Fibroblast of lung (primary cell): ENCODE measurements around the gene WAC. TPM values are rescaled to one million over a fixed set of nuclear protein-coding genes. Genes with fewer than 3 reads are reported as not detected.
"Not testable (repeated sequence)": the region's sequence is repeated elsewhere in the genome, so short reads cannot be mapped to it uniquely, and the experiment has no call there.

ENCODE experiments used
- DNase-seq, 2 donors: peaks; one replicate each; pipeline versions ENCODE4 v3.0.0 to v3.0.0-alpha.2; 2010; ENCODE audit warnings: low read depth in 2 of 2
- H2AFZ ChIP-seq: 2 replicates; pipeline ENCODE4 v1.5.1; 2012; ENCODE audit warnings: low read length, control low read depth, inconsistent platforms
- H3K27ac ChIP-seq: 2 replicates; pipeline ENCODE4 v1.5.1; 2011; ENCODE audit warnings: low read length, control low read depth; ENCODE audit not compliant: insufficient read depth
- H3K27me3 ChIP-seq: 2 replicates; pipeline ENCODE4 v1.5.1; 2011; ENCODE audit warnings: mild to moderate bottlenecking, low read length; ENCODE audit not compliant: control insufficient read depth, insufficient read depth
- H3K36me3 ChIP-seq: 2 replicates; pipeline ENCODE4 v1.5.1; 2011; ENCODE audit warnings: low read length; ENCODE audit not compliant: control insufficient read depth, insufficient read depth
- H3K4me1 ChIP-seq: 2 replicates; pipeline ENCODE4 v1.5.1; 2011; ENCODE audit warnings: low read length; ENCODE audit not compliant: control insufficient read depth, insufficient read depth; ENCODE audit errors: extremely low read depth
- H3K4me2 ChIP-seq: 2 replicates; pipeline ENCODE4 v1.5.1; 2011; ENCODE audit warnings: low read length, control low read depth; ENCODE audit not compliant: insufficient read depth; ENCODE audit errors: extremely low read depth
- H3K4me3 ChIP-seq, 4 experiments: fragments of 200-600 bp in 1 of 4; sonication (generic) in 1 of 4; replicated peaks in 1 of 4; 2 replicates each; pipeline ENCODE4 v1.5.1; 2011 to 2016; ENCODE audit warnings: low read length in 4 of 4, low read depth in 3 of 4, mild to moderate bottlenecking in 3 of 4, control low read depth in 2 of 4, inconsistent platforms in 1 of 4, mixed read lengths in 1 of 4; ENCODE audit not compliant: insufficient read depth in 1 of 4; ENCODE audit errors: control extremely low read depth in 1 of 4
- H3K79me2 ChIP-seq: 2 replicates; pipeline ENCODE4 v1.5.1; 2012; ENCODE audit warnings: mild to moderate bottlenecking, low read length, inconsistent platforms; ENCODE audit not compliant: control insufficient read depth, insufficient read depth
- H3K9ac ChIP-seq: 2 replicates; pipeline ENCODE4 v1.5.1; 2011; ENCODE audit warnings: mild to moderate bottlenecking, low read length, control low read depth; ENCODE audit not compliant: insufficient read depth
- H3K9me3 ChIP-seq: 2 replicates; pipeline ENCODE4 v1.5.1; 2012; ENCODE audit warnings: low read depth, low read length; ENCODE audit not compliant: control insufficient read depth, insufficient read depth
- H4K20me1 ChIP-seq: 2 replicates; pipeline ENCODE4 v1.5.1; 2011; ENCODE audit warnings: low read length; ENCODE audit not compliant: control insufficient read depth, insufficient read depth; ENCODE audit errors: extremely low read depth
- EZH2 ChIP-seq: IDR thresholded peaks from 2 replicates; pipeline ENCODE4 v1.5.1; 2012; ENCODE audit warnings: low read length, control low read depth, mild to moderate bottlenecking; ENCODE audit errors: missing control alignments
- polyA plus RNA-seq, 2 donors: library from polyadenylated mRNA; depleted of rRNA in 1 of 2; stranded (reverse) in 1 of 2; unstranded in 1 of 2; fragments of >200 nt; gene quantifications; 2 replicates each; pipeline ENCODE4 v1.2.1, GENCODE V29; 2011 to 2012; ENCODE audit warnings: missing spikeins in 1 of 2
- total RNA-seq: library from RNA; depleted of rRNA; stranded (reverse); fragments of >200 nt; gene quantifications from 2 replicates; pipeline ENCODE4 v1.2.1, GENCODE V29; 2014
- TF ChIP-seq, protein P1 (sequence below), 2 donors: IDR thresholded peaks in 1 of 2; conservative IDR thresholded peaks in 1 of 2; 1 replicate in 1 of 2; 2 replicates in 1 of 2; pipeline ENCODE4 v1.5.1; 2011 to 2012; ENCODE audit warnings: low read length in 2 of 2, control low read depth in 1 of 2, inconsistent platforms in 1 of 2, low read depth in 1 of 2, mild to moderate bottlenecking in 1 of 2

Gene WAC
- total and polyA plus RNA-seq, 2 donors (not counting 1 experiment from before 2014, with no cell fraction given) = 65.7 to 94.2 TPM

DNA sequence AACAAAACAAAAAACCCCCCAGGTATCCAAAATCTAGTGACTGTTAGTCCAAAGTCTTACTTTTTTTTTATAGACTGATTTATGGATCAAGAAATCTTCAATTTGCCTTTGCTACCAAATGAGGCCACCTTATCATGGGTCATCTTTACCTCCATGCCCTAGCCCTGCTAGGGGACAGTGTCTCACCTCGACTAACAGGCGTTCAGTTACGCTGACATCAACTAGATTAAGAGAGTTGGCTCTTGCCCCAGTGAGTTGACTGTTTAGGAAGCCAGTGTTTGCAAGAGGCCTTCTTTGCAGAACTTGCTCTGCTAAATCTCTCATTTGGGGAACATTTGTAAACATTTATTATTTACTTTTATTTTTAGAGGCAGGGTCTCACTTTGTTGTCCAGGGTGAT is 36.9 kb upstream of the WAC start:
- no peak for TF ChIP-seq EZH2
- TF ChIP-seq, protein P1, sequence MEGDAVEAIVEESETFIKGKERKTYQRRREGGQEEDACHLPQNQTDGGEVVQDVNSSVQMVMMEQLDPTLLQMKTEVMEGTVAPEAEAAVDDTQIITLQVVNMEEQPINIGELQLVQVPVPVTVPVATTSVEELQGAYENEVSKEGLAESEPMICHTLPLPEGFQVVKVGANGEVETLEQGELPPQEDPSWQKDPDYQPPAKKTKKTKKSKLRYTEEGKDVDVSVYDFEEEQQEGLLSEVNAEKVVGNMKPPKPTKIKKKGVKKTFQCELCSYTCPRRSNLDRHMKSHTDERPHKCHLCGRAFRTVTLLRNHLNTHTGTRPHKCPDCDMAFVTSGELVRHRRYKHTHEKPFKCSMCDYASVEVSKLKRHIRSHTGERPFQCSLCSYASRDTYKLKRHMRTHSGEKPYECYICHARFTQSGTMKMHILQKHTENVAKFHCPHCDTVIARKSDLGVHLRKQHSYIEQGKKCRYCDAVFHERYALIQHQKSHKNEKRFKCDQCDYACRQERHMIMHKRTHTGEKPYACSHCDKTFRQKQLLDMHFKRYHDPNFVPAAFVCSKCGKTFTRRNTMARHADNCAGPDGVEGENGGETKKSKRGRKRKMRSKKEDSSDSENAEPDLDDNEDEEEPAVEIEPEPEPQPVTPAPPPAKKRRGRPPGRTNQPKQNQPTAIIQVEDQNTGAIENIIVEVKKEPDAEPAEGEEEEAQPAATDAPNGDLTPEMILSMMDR (conservative IDR thresholded peaks at IDR 0.05 in 1 of 2, IDR thresholded peaks at IDR 0.05 in 1 of 2; ENCODE audit: low read depth in 1 of 2, low read length in 2 of 2) = no peak
- DNase-seq = no peak
- Histone ChIP-seq H3K27me3 (peaks cover 2% of the 10 kb centered on the region), H3K4me1 (no peaks in the 10 kb centered on the region), H2AFZ (no peak overlapping the region), H3K79me2 (no peaks in the 10 kb centered on the region), H3K36me3 (no peaks in the 10 kb centered on the region), H4K20me1 (no peaks in the 10 kb centered on the region), H3K9ac (no peak overlapping the region), H3K27ac (no peak overlapping the region), H3K4me3 (no peak overlapping the region), H3K9me3 (no peaks in the 10 kb centered on the region), H3K4me2 (no peak overlapping the region)

DNA sequence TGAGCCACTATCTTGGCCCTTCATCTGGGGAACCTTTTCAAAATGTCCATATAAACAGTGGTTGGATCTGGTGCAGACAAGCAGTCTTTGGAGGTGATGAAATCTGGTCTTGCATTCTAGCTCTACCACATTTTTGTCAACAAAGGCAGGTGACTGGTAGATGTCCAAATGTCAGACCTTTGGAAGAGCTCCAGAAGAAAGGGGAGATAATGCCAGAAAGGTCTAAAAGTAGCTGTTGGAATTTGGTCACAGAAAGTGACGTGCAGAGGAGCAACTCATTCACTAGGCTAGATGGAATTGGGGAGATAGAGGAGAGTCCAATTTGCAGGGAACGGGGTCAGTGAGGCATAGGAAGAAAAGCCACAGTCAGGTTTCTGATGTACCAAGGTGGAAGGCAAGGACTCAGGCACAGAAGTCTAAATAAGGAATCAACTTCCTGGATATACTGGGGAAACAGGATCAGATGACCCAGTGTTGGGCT is 36.4 kb upstream of the WAC start:
- DNase-seq = no peak
- Histone ChIP-seq H2AFZ (no peak overlapping the region), H3K4me3 (no peak overlapping the region), H3K4me1 (no peaks in the 10 kb centered on the region), H3K27me3 (peaks cover 2% of the 10 kb centered on the region), H3K9ac (no peak overlapping the region), H3K4me2 (no peak overlapping the region), H3K79me2 (no peaks in the 10 kb centered on the region), H3K36me3 (no peaks in the 10 kb centered on the region), H3K9me3 (no peaks in the 10 kb centered on the region), H3K27ac (no peak overlapping the region), H4K20me1 (no peaks in the 10 kb centered on the region)
- TF ChIP-seq, protein P1 (conservative IDR thresholded peaks at IDR 0.05 in 1 of 2, IDR thresholded peaks at IDR 0.05 in 1 of 2; ENCODE audit: low read depth in 1 of 2, low read length in 2 of 2) = no peak
- TF ChIP-seq EZH2 = no peak

DNA sequence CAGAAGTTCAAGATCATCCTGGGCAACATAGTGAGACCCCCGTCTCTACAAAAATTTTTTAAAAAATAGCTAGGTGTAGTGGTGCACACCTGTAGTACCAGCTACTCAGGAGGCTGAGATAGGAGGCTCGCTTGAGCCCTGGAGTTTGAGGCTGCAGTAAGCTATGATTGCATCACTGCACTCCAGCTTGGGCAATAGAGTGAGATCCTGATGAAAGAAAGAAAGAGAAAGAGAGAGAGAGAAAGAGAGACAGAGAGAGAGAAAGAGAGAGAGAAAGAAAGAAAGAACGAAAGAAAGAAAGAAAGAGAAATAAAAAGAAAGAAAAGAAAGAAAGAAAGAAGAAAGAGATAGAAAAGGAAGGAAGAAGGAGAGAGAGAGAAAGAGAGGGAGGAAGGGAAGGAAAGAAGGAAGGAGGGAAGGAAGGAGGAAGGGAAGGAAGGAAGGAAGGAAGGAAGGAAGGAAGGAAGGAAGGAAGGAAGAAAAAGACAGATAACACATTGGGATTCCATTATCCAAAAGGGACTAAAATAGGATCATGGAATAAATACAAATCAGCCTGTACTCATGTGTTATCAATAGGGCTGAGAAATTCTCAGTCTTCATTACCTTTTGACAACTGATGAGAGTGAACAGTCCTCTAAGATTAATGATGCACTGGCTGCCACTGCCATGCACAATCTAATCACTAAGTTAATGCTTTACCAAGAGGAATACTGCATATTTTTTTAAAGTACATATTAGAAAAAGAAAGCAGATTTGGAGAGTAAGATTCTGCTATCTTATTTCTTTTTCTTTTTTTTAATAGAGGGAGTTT is 35.4 kb upstream of the WAC start:
- Histone ChIP-seq H3K4me1 (no peaks in the 10 kb centered on the region), H3K4me2 (no peak overlapping the region), H3K36me3 (no peaks in the 10 kb centered on the region), H3K27me3 (peaks cover 2% of the 10 kb centered on the region), H3K9me3 (no peaks in the 10 kb centered on the region), H3K9ac (no peak overlapping the region), H3K79me2 (no peaks in the 10 kb centered on the region), H4K20me1 (no peaks in the 10 kb centered on the region), H3K4me3 (no peak overlapping the region), H3K27ac (no peak overlapping the region), H2AFZ (no peak overlapping the region)
- no peak for TF ChIP-seq EZH2
- TF ChIP-seq, protein P1 (conservative IDR thresholded peaks at IDR 0.05 in 1 of 2, IDR thresholded peaks at IDR 0.05 in 1 of 2; ENCODE audit: low read depth in 1 of 2, low read length in 2 of 2) = no peak
- no peak for DNase-seq

DNA sequence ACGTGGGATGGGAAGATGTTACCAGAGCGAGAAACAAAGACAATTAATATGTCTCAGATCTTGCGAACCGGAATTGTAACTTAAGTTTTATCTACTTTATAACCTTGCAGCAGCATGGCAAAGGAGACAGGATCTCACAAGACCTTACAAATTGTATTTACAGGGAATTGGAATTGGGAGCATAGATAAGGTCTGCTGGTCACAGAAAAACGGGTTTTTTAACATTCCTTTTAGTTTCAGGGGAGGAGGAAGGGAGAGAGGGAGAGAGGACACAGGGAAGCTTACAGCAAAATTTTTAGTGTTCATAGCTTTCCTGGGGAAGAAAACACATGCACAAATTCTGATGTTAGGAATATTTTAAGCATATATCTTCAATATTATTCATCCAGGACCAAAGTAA is 32.7 kb upstream of the WAC start:
- DNase-seq, H2AFZ ChIP-seq, H3K9me3 ChIP-seq: not testable (repeated sequence)

More for the DNA sequence above, 32.7 kb upstream of the WAC start:
- not testable (repeated sequence) for H3K79me2 ChIP-seq, H3K27ac ChIP-seq, H4K20me1 ChIP-seq, H3K4me2 ChIP-seq, H3K27me3 ChIP-seq, H3K36me3 ChIP-seq, H3K4me1 ChIP-seq, H3K4me3 ChIP-seq, H3K9ac ChIP-seq
